ENCODE data around the gene CKAP5.
"Not testable (repeated sequence)": the region's sequence is repeated elsewhere in the genome, so short reads cannot be mapped to it uniquely, and the experiment has no call there.

DNA sequence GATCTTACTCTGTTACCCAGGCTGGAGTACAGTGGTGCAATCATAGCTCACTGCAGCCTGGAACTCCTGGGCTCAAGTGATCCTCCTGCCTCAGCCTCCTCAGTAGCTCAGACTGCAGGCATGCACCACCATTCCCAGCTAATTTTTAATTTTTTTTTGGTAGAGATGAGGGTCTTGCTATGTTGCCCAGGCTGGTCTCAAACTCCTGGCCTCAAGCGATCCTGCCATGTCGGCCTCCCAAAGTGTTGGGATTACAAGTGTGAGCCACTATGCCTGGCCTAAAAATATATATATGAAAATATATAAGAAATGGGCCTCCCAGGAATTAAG is 128.3 kb downstream of the CKAP5 start:
- TF ChIP-seq, protein P1, sequence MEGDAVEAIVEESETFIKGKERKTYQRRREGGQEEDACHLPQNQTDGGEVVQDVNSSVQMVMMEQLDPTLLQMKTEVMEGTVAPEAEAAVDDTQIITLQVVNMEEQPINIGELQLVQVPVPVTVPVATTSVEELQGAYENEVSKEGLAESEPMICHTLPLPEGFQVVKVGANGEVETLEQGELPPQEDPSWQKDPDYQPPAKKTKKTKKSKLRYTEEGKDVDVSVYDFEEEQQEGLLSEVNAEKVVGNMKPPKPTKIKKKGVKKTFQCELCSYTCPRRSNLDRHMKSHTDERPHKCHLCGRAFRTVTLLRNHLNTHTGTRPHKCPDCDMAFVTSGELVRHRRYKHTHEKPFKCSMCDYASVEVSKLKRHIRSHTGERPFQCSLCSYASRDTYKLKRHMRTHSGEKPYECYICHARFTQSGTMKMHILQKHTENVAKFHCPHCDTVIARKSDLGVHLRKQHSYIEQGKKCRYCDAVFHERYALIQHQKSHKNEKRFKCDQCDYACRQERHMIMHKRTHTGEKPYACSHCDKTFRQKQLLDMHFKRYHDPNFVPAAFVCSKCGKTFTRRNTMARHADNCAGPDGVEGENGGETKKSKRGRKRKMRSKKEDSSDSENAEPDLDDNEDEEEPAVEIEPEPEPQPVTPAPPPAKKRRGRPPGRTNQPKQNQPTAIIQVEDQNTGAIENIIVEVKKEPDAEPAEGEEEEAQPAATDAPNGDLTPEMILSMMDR (conservative IDR thresholded peaks at IDR 0.05; ENCODE audit: low read depth, low read length), result not testable (repeated sequence)
- TF ChIP-seq EZH2 (IDR thresholded peaks at IDR 0.05; ENCODE audit: borderline replicate concordance, low read depth, low read length, poor library complexity, severe bottlenecking), result not testable (repeated sequence)
